SK-N-SH treated with all-trans-retinoic acid at 6 μM for 48 hours (cell line): ENCODE measurements around the gene XPO6.

ENCODE experiments used
- ATAC-seq: fragments of 200-7000 bp; cut with Tn5 transposase; 3 replicates; pipeline ENCODE4 v1.9.1; 2020; ENCODE audit warnings: mild to moderate bottlenecking, moderate library complexity
- BACH2 ChIP-seq: fragments of 250-450 bp; sonication (Bioruptor Pico); IDR thresholded peaks from 2 replicates; pipeline ENCODE4 v1.9.0; 2021; ENCODE audit warnings: mild to moderate bottlenecking, borderline replicate concordance
- CSDC2 ChIP-seq: fragments of 250-450 bp; sonication (Bioruptor Pico); IDR thresholded peaks from 2 replicates; pipeline ENCODE4 v1.5.0; 2020; ENCODE audit warnings: mild to moderate bottlenecking, moderate library complexity
- CSRNP3 ChIP-seq: fragments of 250-450 bp; sonication (Bioruptor Pico); IDR thresholded peaks from 2 replicates; pipeline ENCODE4 v1.5.1; 2021; ENCODE audit warnings: mild to moderate bottlenecking, moderate library complexity
- GLIS3 ChIP-seq: fragments of 250-450 bp; sonication (Bioruptor Pico); IDR thresholded peaks from 2 replicates; pipeline ENCODE4 v1.5.0; 2020; ENCODE audit warnings: mild to moderate bottlenecking, moderate library complexity
- ISL1 ChIP-seq: fragments of 250-450 bp; sonication (Bioruptor Pico); IDR thresholded peaks from 2 replicates; pipeline ENCODE4 v2.1.2; 2022; ENCODE audit warnings: mild to moderate bottlenecking, moderate library complexity
- OSR1 ChIP-seq: fragments of 250-450 bp; sonication (Bioruptor Pico); IDR thresholded peaks from 2 replicates; pipeline ENCODE4 v1.8.0; 2022; ENCODE audit warnings: moderate library complexity, mild to moderate bottlenecking, inconsistent platforms
- PPARA ChIP-seq: fragments of 250-450 bp; sonication (Bioruptor Pico); IDR thresholded peaks from 2 replicates; pipeline ENCODE4 v1.5.0; 2020; ENCODE audit warnings: mild to moderate bottlenecking, borderline replicate concordance
- RARB ChIP-seq: fragments of 250-450 bp; sonication (Bioruptor Pico); IDR thresholded peaks from 2 replicates; pipeline ENCODE4 v1.8.0; 2021; ENCODE audit warnings: mild to moderate bottlenecking, moderate library complexity
- TCF4 ChIP-seq: fragments of 250-450 bp; sonication (Bioruptor Pico); IDR thresholded peaks from 2 replicates; pipeline ENCODE4 v1.8.0; 2021; ENCODE audit warnings: mild to moderate bottlenecking, moderate library complexity, borderline replicate concordance
- TOX ChIP-seq: fragments of 250-450 bp; sonication (Bioruptor Pico); IDR thresholded peaks from 2 replicates; pipeline ENCODE4 v1.8.0; 2021; ENCODE audit warnings: mild to moderate bottlenecking, moderate library complexity, borderline replicate concordance
- ZFP3 ChIP-seq: fragments of 250-450 bp; sonication (Bioruptor Pico); IDR thresholded peaks from 2 replicates; pipeline ENCODE4 v1.5.0; 2020; ENCODE audit warnings: mild to moderate bottlenecking, moderate library complexity
- ZFP30 ChIP-seq: fragments of 450-650 bp; formaldehyde crosslinking; IDR thresholded peaks from 2 replicates; pipeline ENCODE4 v1.5.0; 2022; ENCODE audit warnings: mild to moderate bottlenecking, moderate library complexity
- ZNF565 ChIP-seq: fragments of 450-650 bp; formaldehyde crosslinking; conservative IDR thresholded peaks from 2 replicates; pipeline ENCODE4 v1.5.0; 2020; ENCODE audit warnings: low read depth, mild to moderate bottlenecking, moderate library complexity
- ZNF70 ChIP-seq: fragments of 450-650 bp; formaldehyde crosslinking; IDR thresholded peaks from 2 replicates; pipeline ENCODE4 v1.5.0; 2020; ENCODE audit warnings: mild to moderate bottlenecking, moderate library complexity
- TF ChIP-seq, protein P1 (sequence below): fragments of 250-450 bp; sonication (Bioruptor Pico); IDR thresholded peaks from 2 replicates; pipeline ENCODE4 v1.5.1; 2020; ENCODE audit warnings: low read depth, mild to moderate bottlenecking, moderate library complexity
- TF ChIP-seq, protein P2 (sequence below): fragments of 250-450 bp; sonication (Bioruptor Pico); IDR thresholded peaks from 2 replicates; pipeline ENCODE4 v1.5.0; 2020; ENCODE audit warnings: mild to moderate bottlenecking, moderate library complexity
- TF ChIP-seq, protein P3 (sequence below): fragments of 250-450 bp; sonication (Bioruptor Pico); IDR thresholded peaks from 2 replicates; pipeline ENCODE4 v1.8.0; 2021; ENCODE audit warnings: low read depth, mild to moderate bottlenecking, moderate library complexity, borderline replicate concordance
- TF ChIP-seq, protein P4 (sequence below): fragments of 250-450 bp; sonication (Bioruptor Pico); IDR thresholded peaks from 2 replicates; pipeline ENCODE4 v1.8.0; 2020; ENCODE audit warnings: mild to moderate bottlenecking, moderate library complexity, borderline replicate concordance

The XPO6 gene

DNA sequence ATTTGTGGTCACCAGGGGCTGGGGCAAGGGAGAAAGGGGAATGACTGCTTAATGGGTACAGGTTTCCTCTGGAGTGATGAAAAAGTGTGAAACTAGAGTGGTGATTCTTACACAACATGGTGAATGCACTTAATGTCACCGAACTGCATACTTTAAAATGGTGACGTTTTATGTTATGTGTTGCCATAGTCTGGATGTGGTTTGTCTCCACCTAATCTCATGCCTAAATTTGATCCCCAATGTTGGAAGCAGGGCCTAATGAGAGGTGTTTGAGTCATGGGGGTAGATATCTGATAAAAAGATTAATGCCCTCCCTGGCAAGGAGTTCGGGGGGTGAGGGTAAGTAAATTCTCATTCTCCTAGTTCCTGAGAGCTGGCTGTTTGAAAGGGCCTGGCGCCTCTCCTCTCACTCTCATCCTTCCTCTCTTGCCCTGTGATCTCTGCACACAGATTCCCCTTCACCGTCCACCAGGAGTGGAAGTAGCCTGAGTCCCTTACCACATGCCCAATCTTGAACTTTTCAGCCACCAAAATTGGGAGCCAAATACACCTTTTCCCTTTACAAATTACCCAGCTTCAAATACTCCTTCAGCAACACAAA is 15.3 kb downstream of the XPO6 start (continued):
- TF ChIP-seq, protein P1, sequence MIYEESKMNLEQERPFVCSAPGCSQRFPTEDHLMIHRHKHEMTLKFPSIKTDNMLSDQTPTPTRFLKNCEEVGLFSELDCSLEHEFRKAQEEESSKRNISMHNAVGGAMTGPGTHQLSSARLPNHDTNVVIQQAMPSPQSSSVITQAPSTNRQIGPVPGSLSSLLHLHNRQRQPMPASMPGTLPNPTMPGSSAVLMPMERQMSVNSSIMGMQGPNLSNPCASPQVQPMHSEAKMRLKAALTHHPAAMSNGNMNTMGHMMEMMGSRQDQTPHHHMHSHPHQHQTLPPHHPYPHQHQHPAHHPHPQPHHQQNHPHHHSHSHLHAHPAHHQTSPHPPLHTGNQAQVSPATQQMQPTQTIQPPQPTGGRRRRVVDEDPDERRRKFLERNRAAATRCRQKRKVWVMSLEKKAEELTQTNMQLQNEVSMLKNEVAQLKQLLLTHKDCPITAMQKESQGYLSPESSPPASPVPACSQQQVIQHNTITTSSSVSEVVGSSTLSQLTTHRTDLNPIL (CRISPR knock-in tag): no peak
- TF ChIP-seq ISL1 (CRISPR knock-in tag): no peak
- TF ChIP-seq, all 23 proteins: peak for 0

DNA sequence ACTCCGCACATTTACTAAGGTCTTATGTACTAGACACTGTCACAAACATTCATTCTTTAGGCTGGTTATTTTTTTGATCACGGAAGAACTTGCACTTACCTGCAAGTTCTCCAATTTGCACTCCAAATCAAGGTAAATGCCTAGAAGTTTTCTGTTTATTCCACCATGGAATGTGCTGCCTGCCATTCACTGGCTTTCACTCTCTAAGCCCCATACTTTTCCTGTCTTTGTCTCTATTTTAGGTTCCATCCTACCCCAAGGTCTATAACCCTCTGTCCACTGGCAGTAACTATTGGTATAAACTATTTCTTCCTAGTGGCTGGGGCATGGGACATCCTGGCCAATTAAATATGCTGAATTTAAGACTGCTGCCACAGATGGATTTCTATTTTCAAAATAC is 15.9 kb downstream of the XPO6 start:
- TF ChIP-seq, protein P1 (CRISPR knock-in tag): no peak
- TF ChIP-seq, protein P2, sequence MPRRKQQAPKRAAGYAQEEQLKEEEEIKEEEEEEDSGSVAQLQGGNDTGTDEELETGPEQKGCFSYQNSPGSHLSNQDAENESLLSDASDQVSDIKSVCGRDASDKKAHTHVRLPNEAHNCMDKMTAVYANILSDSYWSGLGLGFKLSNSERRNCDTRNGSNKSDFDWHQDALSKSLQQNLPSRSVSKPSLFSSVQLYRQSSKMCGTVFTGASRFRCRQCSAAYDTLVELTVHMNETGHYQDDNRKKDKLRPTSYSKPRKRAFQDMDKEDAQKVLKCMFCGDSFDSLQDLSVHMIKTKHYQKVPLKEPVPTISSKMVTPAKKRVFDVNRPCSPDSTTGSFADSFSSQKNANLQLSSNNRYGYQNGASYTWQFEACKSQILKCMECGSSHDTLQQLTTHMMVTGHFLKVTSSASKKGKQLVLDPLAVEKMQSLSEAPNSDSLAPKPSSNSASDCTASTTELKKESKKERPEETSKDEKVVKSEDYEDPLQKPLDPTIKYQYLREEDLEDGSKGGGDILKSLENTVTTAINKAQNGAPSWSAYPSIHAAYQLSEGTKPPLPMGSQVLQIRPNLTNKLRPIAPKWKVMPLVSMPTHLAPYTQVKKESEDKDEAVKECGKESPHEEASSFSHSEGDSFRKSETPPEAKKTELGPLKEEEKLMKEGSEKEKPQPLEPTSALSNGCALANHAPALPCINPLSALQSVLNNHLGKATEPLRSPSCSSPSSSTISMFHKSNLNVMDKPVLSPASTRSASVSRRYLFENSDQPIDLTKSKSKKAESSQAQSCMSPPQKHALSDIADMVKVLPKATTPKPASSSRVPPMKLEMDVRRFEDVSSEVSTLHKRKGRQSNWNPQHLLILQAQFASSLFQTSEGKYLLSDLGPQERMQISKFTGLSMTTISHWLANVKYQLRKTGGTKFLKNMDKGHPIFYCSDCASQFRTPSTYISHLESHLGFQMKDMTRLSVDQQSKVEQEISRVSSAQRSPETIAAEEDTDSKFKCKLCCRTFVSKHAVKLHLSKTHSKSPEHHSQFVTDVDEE (CRISPR knock-in tag): no peak
- no peak for TF ChIP-seq ZNF565 (CRISPR knock-in tag)
- TF ChIP-seq ZFP3 (CRISPR knock-in tag): no peak
- TF ChIP-seq ISL1 (CRISPR knock-in tag): no peak
- no peak for TF ChIP-seq CSRNP3 (CRISPR knock-in tag)
- no peak for TF ChIP-seq ZNF70 (CRISPR knock-in tag)
- TF ChIP-seq, all 23 proteins: peak for 0

DNA sequence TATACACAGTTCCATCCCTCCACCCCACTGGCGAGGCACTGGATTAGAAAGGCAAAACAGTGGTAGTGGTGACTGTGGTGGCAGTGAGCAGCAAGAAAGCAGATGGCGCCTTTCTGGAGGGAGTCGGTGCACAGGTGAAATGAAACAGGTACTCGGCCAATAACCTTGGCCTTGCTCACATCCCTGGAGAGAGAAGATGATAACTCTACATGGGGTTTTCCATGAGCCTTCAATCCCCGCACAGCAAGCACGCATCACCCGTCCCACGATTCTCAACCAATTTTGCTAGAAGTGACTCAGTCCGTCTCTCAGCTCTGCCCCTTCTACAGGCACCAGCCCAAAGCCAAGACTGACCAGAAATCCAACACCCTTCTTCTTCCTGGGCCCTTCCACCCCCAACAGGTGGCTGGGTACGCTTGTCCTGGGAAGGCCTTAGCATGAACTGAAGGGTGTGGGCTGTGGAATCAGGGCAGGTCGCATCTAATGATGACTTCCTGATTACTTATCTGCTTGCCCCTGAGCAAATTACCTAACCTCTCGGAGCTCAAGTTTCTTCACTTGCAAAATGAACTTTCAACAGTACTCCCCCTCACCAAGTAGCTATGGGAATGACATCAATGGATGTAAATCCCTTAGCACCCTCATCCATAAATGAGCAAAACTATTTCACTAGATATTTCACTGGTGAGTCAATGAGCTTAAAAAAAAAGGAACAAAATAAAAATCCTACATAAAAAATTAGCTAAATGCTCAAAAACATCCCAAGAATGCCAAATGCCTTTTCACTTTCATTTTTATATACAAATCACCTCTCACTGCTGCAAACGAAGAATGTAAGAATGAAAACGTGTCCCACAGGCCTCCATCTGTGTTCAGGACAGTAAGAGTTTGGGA is 18.0 kb downstream of the XPO6 start:
- peak; percentile 76 for ATAC-seq
- no peak for TF ChIP-seq ZFP3 (CRISPR knock-in tag)
- TF ChIP-seq, protein P2 (CRISPR knock-in tag): no peak
- TF ChIP-seq ZNF70 (CRISPR knock-in tag): no peak
- TF ChIP-seq TCF4 (CRISPR knock-in tag): no peak
- no peak for TF ChIP-seq CSDC2
- TF ChIP-seq GLIS3 (CRISPR knock-in tag): no peak
- TF ChIP-seq, protein P3, sequence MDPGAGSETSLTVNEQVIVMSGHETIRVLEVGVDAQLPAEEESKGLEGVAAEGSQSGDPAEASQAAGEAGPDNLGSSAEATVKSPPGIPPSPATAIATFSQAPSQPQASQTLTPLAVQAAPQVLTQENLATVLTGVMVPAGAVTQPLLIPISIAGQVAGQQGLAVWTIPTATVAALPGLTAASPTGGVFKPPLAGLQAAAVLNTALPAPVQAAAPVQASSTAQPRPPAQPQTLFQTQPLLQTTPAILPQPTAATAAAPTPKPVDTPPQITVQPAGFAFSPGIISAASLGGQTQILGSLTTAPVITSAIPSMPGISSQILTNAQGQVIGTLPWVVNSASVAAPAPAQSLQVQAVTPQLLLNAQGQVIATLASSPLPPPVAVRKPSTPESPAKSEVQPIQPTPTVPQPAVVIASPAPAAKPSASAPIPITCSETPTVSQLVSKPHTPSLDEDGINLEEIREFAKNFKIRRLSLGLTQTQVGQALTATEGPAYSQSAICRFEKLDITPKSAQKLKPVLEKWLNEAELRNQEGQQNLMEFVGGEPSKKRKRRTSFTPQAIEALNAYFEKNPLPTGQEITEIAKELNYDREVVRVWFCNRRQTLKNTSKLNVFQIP (CRISPR knock-in tag): no peak
- no peak for TF ChIP-seq CSRNP3 (CRISPR knock-in tag)
- no peak for TF ChIP-seq BACH2 (CRISPR knock-in tag)
- no peak for TF ChIP-seq TOX (CRISPR knock-in tag)
- TF ChIP-seq RARB (CRISPR knock-in tag): no peak
- no peak for TF ChIP-seq PPARA (CRISPR knock-in tag)
- TF ChIP-seq ZNF565 (CRISPR knock-in tag): no peak
- no peak for TF ChIP-seq OSR1 (CRISPR knock-in tag)
- TF ChIP-seq, protein P4, sequence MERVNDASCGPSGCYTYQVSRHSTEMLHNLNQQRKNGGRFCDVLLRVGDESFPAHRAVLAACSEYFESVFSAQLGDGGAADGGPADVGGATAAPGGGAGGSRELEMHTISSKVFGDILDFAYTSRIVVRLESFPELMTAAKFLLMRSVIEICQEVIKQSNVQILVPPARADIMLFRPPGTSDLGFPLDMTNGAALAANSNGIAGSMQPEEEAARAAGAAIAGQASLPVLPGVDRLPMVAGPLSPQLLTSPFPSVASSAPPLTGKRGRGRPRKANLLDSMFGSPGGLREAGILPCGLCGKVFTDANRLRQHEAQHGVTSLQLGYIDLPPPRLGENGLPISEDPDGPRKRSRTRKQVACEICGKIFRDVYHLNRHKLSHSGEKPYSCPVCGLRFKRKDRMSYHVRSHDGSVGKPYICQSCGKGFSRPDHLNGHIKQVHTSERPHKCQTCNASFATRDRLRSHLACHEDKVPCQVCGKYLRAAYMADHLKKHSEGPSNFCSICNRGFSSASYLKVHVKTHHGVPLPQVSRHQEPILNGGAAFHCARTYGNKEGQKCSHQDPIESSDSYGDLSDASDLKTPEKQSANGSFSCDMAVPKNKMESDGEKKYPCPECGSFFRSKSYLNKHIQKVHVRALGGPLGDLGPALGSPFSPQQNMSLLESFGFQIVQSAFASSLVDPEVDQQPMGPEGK (CRISPR knock-in tag): no peak
- no peak for TF ChIP-seq ZFP30 (CRISPR knock-in tag)
- no peak for TF ChIP-seq ISL1 (CRISPR knock-in tag)

More for the DNA sequence above, 15.9 kb downstream of the XPO6 start:
- ATAC-seq: no peak
